Keratinocyte (primary cell): ENCODE results near the gene TERT. TPM values are rescaled to one million over a fixed set of nuclear protein-coding genes. Genes with fewer than 3 reads are reported as not detected.

Experiments
- DNase-seq: peaks from one replicate; pipeline ENCODE4 v3.0.0-alpha.2; 2011; ENCODE audit warnings: low read depth, missing footprints, low spot score
- FAIRE-seq: peaks from 2 replicates; lab custom pipeline; 2011; peaks lifted over from hg19 to GRCh38; lab: Jason Lieb, UNC
- H2AFZ ChIP-seq: 2 replicates; pipeline ENCODE4 v1.6.0; 2012; ENCODE audit warnings: low read length, control low read depth, inconsistent platforms; ENCODE audit not compliant: control insufficient read depth
- H3K27ac ChIP-seq: 2 replicates; pipeline ENCODE4 v1.5.1; 2011; ENCODE audit warnings: low read length; ENCODE audit not compliant: control insufficient read depth, insufficient read depth
- H3K27me3 ChIP-seq: 3 replicates; pipeline ENCODE4 v1.6.0; 2011; ENCODE audit warnings: low read length; ENCODE audit not compliant: control insufficient read depth, insufficient read depth; ENCODE audit errors: extremely low read depth
- H3K36me3 ChIP-seq, 2 experiments: 2 replicates in 1 of 2; 3 replicates in 1 of 2; pipeline ENCODE4 v1.5.1; 2011; ENCODE audit warnings: low read length in 2 of 2, mild to moderate bottlenecking in 1 of 2; ENCODE audit not compliant: control insufficient read depth in 2 of 2, insufficient read depth in 2 of 2; ENCODE audit errors: extremely low read depth in 1 of 2
- H3K4me1 ChIP-seq: 3 replicates; pipeline ENCODE4 v1.5.1; 2011; ENCODE audit warnings: low read length; ENCODE audit not compliant: control insufficient read depth, insufficient read depth; ENCODE audit errors: extremely low read depth
- H3K4me2 ChIP-seq: 3 replicates; pipeline ENCODE4 v1.6.0; 2011; ENCODE audit warnings: low read depth, low read length; ENCODE audit not compliant: control insufficient read depth, insufficient read depth; ENCODE audit errors: extremely low read depth
- H3K4me3 ChIP-seq, 3 experiments: fragments of 200-600 bp in 1 of 3; sonication (generic) in 1 of 3; 2 replicates in 2 of 3; 3 replicates in 1 of 3; pipeline ENCODE4 v1.5.1; 2011 to 2016; ENCODE audit warnings: low read length in 3 of 3, mild to moderate bottlenecking in 3 of 3, control low read depth in 2 of 3, inconsistent platforms in 1 of 3, low read depth in 1 of 3, mixed read lengths in 1 of 3, mixed run types in 1 of 3, moderate library complexity in 1 of 3; ENCODE audit not compliant: control insufficient read depth in 2 of 3, insufficient read depth in 2 of 3; ENCODE audit errors: extremely low read depth in 1 of 3
- H3K79me2 ChIP-seq: 2 replicates; pipeline ENCODE4 v1.6.0; 2012; ENCODE audit warnings: low read length; ENCODE audit not compliant: control insufficient read depth, insufficient read depth
- H3K9ac ChIP-seq: 3 replicates; pipeline ENCODE4 v1.6.0; 2011; ENCODE audit warnings: low read length; ENCODE audit not compliant: control insufficient read depth, insufficient read depth; ENCODE audit errors: extremely low read depth
- H3K9me1 ChIP-seq: 3 replicates; pipeline ENCODE4 v1.6.0; 2011; ENCODE audit warnings: low read length; ENCODE audit not compliant: control insufficient read depth, insufficient read depth; ENCODE audit errors: extremely low read depth
- H3K9me3 ChIP-seq: 2 replicates; pipeline ENCODE4 v1.5.1; 2012; ENCODE audit warnings: low read depth, low read length; ENCODE audit not compliant: control insufficient read depth
- H4K20me1 ChIP-seq: 3 replicates; pipeline ENCODE4 v1.6.0; 2011; ENCODE audit warnings: low read length; ENCODE audit not compliant: control insufficient read depth, insufficient read depth; ENCODE audit errors: extremely low read depth
- CTCF ChIP-seq, 3 experiments: IDR thresholded peaks in 1 of 3; conservative IDR thresholded peaks in 1 of 3; optimal IDR thresholded peaks in 1 of 3; 2 replicates in 2 of 3; 3 replicates in 1 of 3; pipeline versions ENCODE3 to v1.5.1; 2011; ENCODE audit warnings: low read length in 3 of 3, mild to moderate bottlenecking in 3 of 3, moderate library complexity in 2 of 3, control low read depth in 1 of 3, inconsistent platforms in 1 of 3; ENCODE audit not compliant: insufficient read depth in 2 of 3; ENCODE audit errors: extremely low read depth in 1 of 3
- EZH2 ChIP-seq: IDR thresholded peaks from one replicate; pipeline ENCODE4 v1.6.1; 2012; ENCODE audit warnings: inconsistent platforms, mild to moderate bottlenecking, low read length, moderate library complexity
- dilution Hi-C: fragments of 300-500 bp; cut with MboI; formaldehyde crosslinking; loops from one replicate; pipeline ENCODE4 v1.7.0; 2020; ENCODE audit warnings: low sequenced_read_pairs; ENCODE audit not compliant: extremely low pct_ligation_motif_present
- polyA plus RNA-seq, 5 experiments: library from polyadenylated mRNA; depleted of rRNA in 3 of 5; stranded (reverse) in 3 of 5; stranded (forward) in 1 of 5; unstranded in 1 of 5; fragments of >200 nt; gene quantifications; 1 replicate in 1 of 5; 2 replicates in 3 of 5; 3 replicates in 1 of 5; pipeline versions ENCODE4 v1.2.1 to v1.2.3, GENCODE V29; 2011 to 2012; ENCODE audit warnings: missing spikeins in 2 of 5, low read depth in 1 of 5, low replicate concordance in 1 of 5

The TERT gene
- polyA plus RNA-seq, 1 donor (not counting 4 experiments of a cell fraction or from before 2014, with no cell fraction given), result not detected

- dilution Hi-C loops, result no loop called here
- Histone ChIP-seq H3K9ac (no peak overlapping the region), H3K9me3 (no peaks in the 10 kb centered on the region), H3K36me3 (no peaks in the 10 kb centered on the region), H3K79me2 (no peaks in the 10 kb centered on the region), H3K4me3 (no peak overlapping the region), H3K9me1 (no peaks in the 10 kb centered on the region), H3K27ac (no peak overlapping the region), H3K4me1 (no peaks in the 10 kb centered on the region), H4K20me1 (no peaks in the 10 kb centered on the region), H3K27me3 (peaks cover 18% of the 10 kb centered on the region), H2AFZ (no peak overlapping the region), H3K4me2 (no peak overlapping the region)
- no peak for FAIRE-seq
- TF ChIP-seq CTCF (optimal IDR thresholded peaks at IDR 0.05 in 1 of 3, IDR thresholded peaks at IDR 0.05 in 1 of 3, conservative IDR thresholded peaks at IDR 0.05 in 1 of 3; ENCODE audit: extremely low read depth in 1 of 3, insufficient read depth in 2 of 3, low read length in 3 of 3) (no peak), EZH2 (no peak)
- DNase-seq, result no peak
Measured at GRCh38 chr5:1249366-1250280, 45.2 kb downstream of the TERT start.

GRCh38 chr5:1247811-1248210 lies 47.1 kb downstream of the TERT start:
- TF ChIP-seq EZH2 (no peak), CTCF (optimal IDR thresholded peaks at IDR 0.05 in 1 of 3, IDR thresholded peaks at IDR 0.05 in 1 of 3, conservative IDR thresholded peaks at IDR 0.05 in 1 of 3; ENCODE audit: extremely low read depth in 1 of 3, insufficient read depth in 2 of 3, low read length in 3 of 3) (no peak)
- Histone ChIP-seq H3K4me1 (no peaks in the 10 kb centered on the region), H3K27me3 (peaks cover 18% of the 10 kb centered on the region), H3K9me1 (no peaks in the 10 kb centered on the region), H3K9me3 (no peaks in the 10 kb centered on the region), H3K4me3 (no peak overlapping the region), H3K79me2 (no peaks in the 10 kb centered on the region), H3K4me2 (no peak overlapping the region), H4K20me1 (no peaks in the 10 kb centered on the region), H3K9ac (no peak overlapping the region), H3K36me3 (no peaks in the 10 kb centered on the region), H2AFZ (no peak overlapping the region), H3K27ac (no peak overlapping the region)
- DNase-seq, result no peak
- dilution Hi-C loops, result no loop called here
- FAIRE-seq, result no peak
